T-helper 1 cell treated with Interleukin-12 subunit alpha and Interleukin-12 subunit beta and Interleukin-4 antibody, amounts not matched to agents 30 μg/mL and 1 μg/mL, for 36 hours (primary cell): ENCODE data around the gene DIAPH2.

ENCODE experiments used
- H3K27ac Mint-ChIP-seq: one replicate; pipeline ENCODE4 v1.8.0; 2021; ENCODE audit warnings: mild to moderate bottlenecking, mixed read lengths
- H3K27me3 Mint-ChIP-seq: one replicate; pipeline ENCODE4 v1.8.0; 2021; ENCODE audit warnings: low read depth, mixed read lengths
- H3K36me3 Mint-ChIP-seq: one replicate; pipeline ENCODE4 v1.8.0; 2021; ENCODE audit warnings: low read depth, mixed read lengths
- H3K4me1 Mint-ChIP-seq: one replicate; pipeline ENCODE4 v1.8.0; 2021; ENCODE audit warnings: low read depth, mixed read lengths
- H3K4me3 Mint-ChIP-seq: one replicate; pipeline ENCODE4 v1.8.0; 2021; ENCODE audit warnings: mild to moderate bottlenecking, moderate library complexity, mixed read lengths
- H3K9me3 Mint-ChIP-seq: one replicate; pipeline ENCODE4 v1.8.0; 2021; ENCODE audit warnings: mixed read lengths

The DIAPH2 gene

GRCh38 chrX:97046867-97047266 lies 362.2 kb downstream of the DIAPH2 start:
- no peak overlapping the region for H3K4me3 Mint-ChIP-seq
- no peak overlapping the region for H3K27ac Mint-ChIP-seq
- H3K27me3 Mint-ChIP-seq = no peaks in the 10 kb centered on the region
- no peaks in the 10 kb centered on the region for H3K36me3 Mint-ChIP-seq
- peaks cover 1% of the 10 kb centered on the region for H3K4me1 Mint-ChIP-seq
- no peaks in the 10 kb centered on the region for H3K9me3 Mint-ChIP-seq

DNA sequence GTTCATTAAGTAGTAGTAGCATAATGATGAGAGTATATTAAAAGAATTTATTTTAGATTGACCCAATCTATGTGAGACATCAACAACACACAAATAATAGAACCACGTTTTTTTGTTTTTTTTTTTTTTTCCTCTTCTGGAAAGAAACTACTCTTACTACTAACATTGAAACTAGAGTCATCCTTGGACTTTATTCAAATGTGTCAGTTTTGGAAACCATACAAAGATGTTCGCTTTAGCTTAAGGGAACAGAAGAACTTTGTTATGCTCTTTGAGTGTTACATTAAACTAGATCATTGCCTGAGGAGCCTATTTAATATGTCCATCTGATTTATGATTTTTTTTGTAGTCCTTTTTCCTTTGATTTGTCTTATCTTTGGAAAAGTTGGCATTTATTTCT lies 365.8 kb downstream of the DIAPH2 start:
- peaks cover 1% of the 10 kb centered on the region for H3K4me1 Mint-ChIP-seq
- no peaks in the 10 kb centered on the region for H3K9me3 Mint-ChIP-seq
- no peaks in the 10 kb centered on the region for H3K36me3 Mint-ChIP-seq
- H3K4me3 Mint-ChIP-seq = no peak overlapping the region
- H3K27me3 Mint-ChIP-seq = no peaks in the 10 kb centered on the region
- H3K27ac Mint-ChIP-seq = no peak overlapping the region

GRCh38 chrX:97057349-97057909 lies 372.8 kb downstream of the DIAPH2 start:
- Mint-ChIP-seq H3K4me3 (no peak overlapping the region), H3K9me3 (no peaks in the 10 kb centered on the region), H3K36me3 (no peaks in the 10 kb centered on the region), H3K27me3 (no peaks in the 10 kb centered on the region), H3K27ac (no peak overlapping the region), H3K4me1 (peaks cover 2% of the 10 kb centered on the region)

DNA sequence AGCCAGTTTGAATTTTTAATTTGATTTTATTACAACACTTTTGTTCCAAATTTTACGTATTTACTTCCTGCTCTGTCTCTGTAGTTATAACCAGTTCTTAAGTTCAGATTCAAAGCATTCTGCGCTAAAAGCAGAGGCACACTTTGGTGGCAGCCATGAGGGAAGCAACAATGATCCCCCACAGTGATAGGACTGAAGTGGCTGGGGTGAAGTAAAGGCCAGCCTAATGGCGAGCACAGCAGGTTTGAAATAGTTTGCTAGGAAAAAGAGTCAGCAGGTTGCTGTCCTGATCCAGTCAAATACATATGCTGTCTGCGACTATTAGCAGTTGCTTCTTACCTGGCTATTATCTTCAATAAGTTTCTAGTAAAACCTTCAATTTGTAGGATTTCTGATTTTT lies 375.4 kb downstream of the DIAPH2 start:
- Mint-ChIP-seq H3K27ac (no peak overlapping the region), H3K27me3 (no peaks in the 10 kb centered on the region), H3K9me3 (no peaks in the 10 kb centered on the region), H3K4me1 (peaks cover 2% of the 10 kb centered on the region), H3K36me3 (no peaks in the 10 kb centered on the region), H3K4me3 (no peak overlapping the region)

DNA sequence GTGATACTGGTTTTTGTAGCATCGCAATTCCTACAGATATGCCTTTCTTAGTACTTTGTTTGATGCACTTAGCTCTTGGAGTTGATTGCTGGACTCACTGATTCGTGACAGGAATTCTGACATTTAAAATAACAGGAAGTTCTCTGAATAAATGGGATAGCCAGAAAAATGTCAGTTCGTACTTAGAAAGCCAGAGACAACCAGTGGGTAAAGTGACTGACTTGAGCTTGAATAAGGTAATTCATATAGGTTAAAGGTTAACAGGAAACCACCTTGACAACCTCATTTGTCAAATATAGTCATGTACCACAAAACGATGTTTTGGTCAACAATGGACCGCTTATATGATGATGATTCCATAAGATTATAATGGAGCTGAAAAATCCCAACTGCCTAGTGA lies 380.4 kb downstream of the DIAPH2 start:
- peaks cover 2% of the 10 kb centered on the region for H3K4me1 Mint-ChIP-seq
- no peaks in the 10 kb centered on the region for H3K27me3 Mint-ChIP-seq
- H3K36me3 Mint-ChIP-seq = no peaks in the 10 kb centered on the region
- no peak overlapping the region for H3K4me3 Mint-ChIP-seq
- no peak overlapping the region for H3K27ac Mint-ChIP-seq
- no peaks in the 10 kb centered on the region for H3K9me3 Mint-ChIP-seq

- Mint-ChIP-seq H3K4me3 (no peak overlapping the region), H3K9me3 (no peaks in the 10 kb centered on the region), H3K27ac (no peak overlapping the region), H3K36me3 (no peaks in the 10 kb centered on the region), H3K4me1 (peaks cover 2% of the 10 kb centered on the region), H3K27me3 (no peaks in the 10 kb centered on the region)
Measured at GRCh38 chrX:97065973-97066372, 381.3 kb downstream of the DIAPH2 start.

GRCh38 chrX:97066381-97066780 lies 381.7 kb downstream of the DIAPH2 start:
- no peak overlapping the region for H3K27ac Mint-ChIP-seq
- H3K36me3 Mint-ChIP-seq = no peaks in the 10 kb centered on the region
- no peaks in the 10 kb centered on the region for H3K9me3 Mint-ChIP-seq
- H3K4me1 Mint-ChIP-seq = peaks cover 2% of the 10 kb centered on the region
- no peaks in the 10 kb centered on the region for H3K27me3 Mint-ChIP-seq
- no peak overlapping the region for H3K4me3 Mint-ChIP-seq

DNA sequence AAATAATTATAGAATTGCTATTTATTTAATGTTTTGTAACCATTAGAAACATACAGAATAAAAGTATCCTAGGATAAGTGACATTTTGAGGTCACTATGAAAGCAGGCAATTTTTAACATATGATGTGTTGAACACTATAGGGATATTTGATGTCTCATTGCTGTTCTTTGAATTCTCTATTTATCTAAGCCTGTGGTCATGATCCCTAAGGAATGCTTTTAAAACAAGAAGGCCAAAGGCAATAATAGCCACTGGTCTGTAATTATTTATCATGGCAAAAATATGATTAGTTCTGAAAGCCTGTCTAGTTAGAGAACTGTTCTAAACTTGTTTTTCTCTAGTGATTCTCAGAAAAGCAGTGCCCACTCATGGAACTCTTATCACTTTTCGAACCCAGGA lies 385.7 kb downstream of the DIAPH2 start:
- Mint-ChIP-seq H3K4me3 (no peak overlapping the region), H3K27ac (no peak overlapping the region), H3K4me1 (no peaks in the 10 kb centered on the region), H3K9me3 (no peaks in the 10 kb centered on the region), H3K36me3 (no peaks in the 10 kb centered on the region), H3K27me3 (no peaks in the 10 kb centered on the region)

- H3K27me3 Mint-ChIP-seq = no peaks in the 10 kb centered on the region
- H3K9me3 Mint-ChIP-seq = no peaks in the 10 kb centered on the region
- H3K4me1 Mint-ChIP-seq = no peaks in the 10 kb centered on the region
- H3K4me3 Mint-ChIP-seq = no peak overlapping the region
- H3K27ac Mint-ChIP-seq = no peak overlapping the region
- H3K36me3 Mint-ChIP-seq = no peaks in the 10 kb centered on the region
Measured at GRCh38 chrX:97074400-97074799, 389.8 kb downstream of the DIAPH2 start.

- no peaks in the 10 kb centered on the region for H3K9me3 Mint-ChIP-seq
- no peaks in the 10 kb centered on the region for H3K36me3 Mint-ChIP-seq
- H3K4me3 Mint-ChIP-seq = no peak overlapping the region
- no peak overlapping the region for H3K27ac Mint-ChIP-seq
- no peaks in the 10 kb centered on the region for H3K27me3 Mint-ChIP-seq
- H3K4me1 Mint-ChIP-seq = no peaks in the 10 kb centered on the region
Measured at GRCh38 chrX:97089116-97089515, 404.5 kb downstream of the DIAPH2 start.

DNA sequence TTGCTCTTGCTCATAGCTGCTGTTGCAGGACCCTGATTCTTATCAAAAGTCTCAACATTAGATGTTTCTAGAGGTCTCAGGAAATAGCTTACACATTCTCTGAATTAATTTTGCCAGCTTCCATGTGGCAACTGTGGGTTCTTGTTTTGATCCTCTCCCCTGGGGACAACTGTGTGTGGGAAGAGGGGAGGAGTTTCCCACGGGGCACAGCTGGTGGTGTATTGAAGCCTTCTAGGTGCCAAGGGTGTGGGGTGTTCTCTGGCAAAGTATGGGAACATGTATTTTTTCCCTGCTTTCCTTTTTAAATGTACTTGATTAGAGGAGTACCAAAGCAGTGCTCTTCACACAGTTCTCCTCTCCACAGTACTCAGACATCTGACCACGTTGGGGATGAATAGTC lies 411.7 kb downstream of the DIAPH2 start:
- H3K4me3 Mint-ChIP-seq = no peak overlapping the region
- no peak overlapping the region for H3K27ac Mint-ChIP-seq
- no peaks in the 10 kb centered on the region for H3K27me3 Mint-ChIP-seq
- H3K36me3 Mint-ChIP-seq = no peaks in the 10 kb centered on the region
- no peaks in the 10 kb centered on the region for H3K9me3 Mint-ChIP-seq
- H3K4me1 Mint-ChIP-seq = no peaks in the 10 kb centered on the region

DNA sequence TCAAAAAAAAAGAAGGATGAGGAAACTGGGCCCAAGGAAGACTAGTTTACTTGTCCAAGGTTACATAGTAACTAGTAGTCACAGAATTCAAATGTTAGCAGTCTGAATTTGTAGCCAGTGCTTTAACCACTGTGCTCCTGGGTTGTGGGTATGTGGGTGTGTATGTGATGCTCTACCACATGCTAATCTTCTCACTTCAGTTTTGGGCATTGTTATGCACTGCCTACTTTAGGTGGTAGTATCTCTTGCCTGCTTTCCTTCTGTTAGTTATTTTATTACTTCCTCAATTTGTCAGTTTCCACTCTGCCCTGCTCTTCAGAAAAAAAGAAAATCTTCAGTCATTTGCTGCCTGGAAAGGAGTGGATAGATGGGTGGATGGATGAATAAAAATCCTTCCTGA lies 418.3 kb downstream of the DIAPH2 start:
- Mint-ChIP-seq H3K4me1 (no peaks in the 10 kb centered on the region), H3K36me3 (peaks cover 4% of the 10 kb centered on the region), H3K27ac (no peak overlapping the region)

GRCh38 chrX:97109730-97110129 lies 425.1 kb downstream of the DIAPH2 start:
- Mint-ChIP-seq H3K4me3 (no peak overlapping the region), H3K27ac (no peak overlapping the region), H3K27me3 (no peaks in the 10 kb centered on the region), H3K4me1 (no peaks in the 10 kb centered on the region), H3K36me3 (no peaks in the 10 kb centered on the region), H3K9me3 (no peaks in the 10 kb centered on the region)

More for the DNA sequence above, 418.3 kb downstream of the DIAPH2 start:
- Mint-ChIP-seq H3K27me3 (no peaks in the 10 kb centered on the region), H3K9me3 (no peaks in the 10 kb centered on the region), H3K4me3 (no peak overlapping the region)

GRCh38 chrX:97117572-97117971 lies 432.9 kb downstream of the DIAPH2 start:
- Mint-ChIP-seq H3K36me3 (no peaks in the 10 kb centered on the region), H3K27me3 (no peaks in the 10 kb centered on the region), H3K4me1 (peaks cover 4% of the 10 kb centered on the region), H3K4me3 (no peak overlapping the region), H3K9me3 (no peaks in the 10 kb centered on the region), H3K27ac (no peak overlapping the region)

DNA sequence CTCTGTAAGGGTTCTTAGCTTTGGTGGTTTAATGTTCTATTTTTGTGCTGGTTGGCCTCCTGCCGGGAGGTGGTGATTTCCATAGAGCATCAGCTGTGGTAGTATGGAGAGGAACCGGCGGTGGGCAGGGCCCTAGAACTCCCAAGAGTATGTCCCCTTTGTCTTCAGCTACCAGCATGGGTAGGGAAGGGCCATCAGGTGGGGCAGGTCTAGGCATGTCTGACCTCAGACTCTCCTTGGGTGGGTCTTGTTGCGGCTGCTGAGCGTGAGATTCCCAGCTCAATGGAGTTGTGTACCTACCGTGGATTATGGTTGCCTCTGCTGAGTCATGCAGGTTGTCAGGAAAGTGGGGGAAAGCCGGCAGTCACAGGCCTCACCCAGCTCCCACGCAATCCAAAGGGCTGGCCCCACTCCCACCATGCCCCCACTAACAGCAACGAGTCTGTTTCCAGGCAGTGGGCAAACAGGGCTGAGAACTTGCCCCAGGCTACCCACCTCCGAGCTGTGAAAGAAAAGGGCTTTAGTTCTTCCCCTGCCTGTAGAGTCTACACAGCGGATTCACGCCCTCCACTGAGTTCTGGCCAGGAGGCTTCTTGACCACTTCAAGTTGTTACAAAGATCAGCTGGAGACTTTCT lies 434.9 kb downstream of the DIAPH2 start:
- H3K36me3 Mint-ChIP-seq = no peaks in the 10 kb centered on the region
- H3K27ac Mint-ChIP-seq = no peak overlapping the region
- no peaks in the 10 kb centered on the region for H3K9me3 Mint-ChIP-seq

DNA sequence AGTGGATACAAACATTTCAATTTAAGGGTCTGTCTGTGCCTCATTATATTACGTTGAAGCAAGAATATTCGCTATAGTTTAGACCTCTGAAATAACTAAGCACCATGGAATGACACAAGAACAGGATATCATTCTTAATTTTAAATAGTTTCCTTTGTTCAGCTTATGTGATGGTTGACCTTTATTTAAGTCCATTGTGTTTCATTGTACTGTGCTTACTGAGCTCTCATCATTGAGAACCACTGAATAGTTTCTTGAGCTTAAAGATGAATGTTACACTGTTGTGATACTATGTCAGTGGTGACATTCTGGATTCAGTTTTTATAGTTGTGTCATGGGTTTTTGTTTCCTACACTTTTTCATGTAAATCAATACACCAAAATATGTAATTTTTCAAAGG lies 438.4 kb downstream of the DIAPH2 start:
- Mint-ChIP-seq H3K27me3 (no peaks in the 10 kb centered on the region), H3K4me1 (peaks cover 3% of the 10 kb centered on the region), H3K4me3 (no peak overlapping the region), H3K36me3 (no peaks in the 10 kb centered on the region), H3K27ac (no peak overlapping the region), H3K9me3 (no peaks in the 10 kb centered on the region)

More for the DNA sequence above, 434.9 kb downstream of the DIAPH2 start:
- Mint-ChIP-seq H3K27me3 (no peaks in the 10 kb centered on the region), H3K4me1 (peaks cover 4% of the 10 kb centered on the region), H3K4me3 (no peak overlapping the region)
